OCI-LY1 (cell line): ENCODE measurements around the gene ZFYVE16.

Experiments
- H2AFZ ChIP-seq: fragments of 200-600 bp; sonication (generic), shearing (Covaris generic); 2 replicates; pipeline ENCODE4 v1.6.0; 2014; ENCODE audit warnings: antibody characterized with exemption, mild to moderate bottlenecking, low read length
- H3F3A ChIP-seq: fragments of 200-600 bp; sonication (generic), shearing (Covaris generic); 2 replicates; pipeline ENCODE4 v1.6.0; 2014; ENCODE audit warnings: mild to moderate bottlenecking, antibody characterized with exemption, low read length, moderate library complexity; ENCODE audit not compliant: insufficient read depth
- H3K27ac ChIP-seq: fragments of 200-600 bp; sonication (generic); 2 replicates; pipeline ENCODE4 v1.5.1; 2014; ENCODE audit warnings: low read length, mixed run types, mild to moderate bottlenecking, low read depth; ENCODE audit not compliant: poor library complexity, severe bottlenecking
- H3K27me3 ChIP-seq: fragments of 200-600 bp; sonication (generic); 2 replicates; pipeline ENCODE4 v1.6.0; 2014; ENCODE audit warnings: antibody characterized with exemption, mild to moderate bottlenecking, low read length, moderate library complexity; ENCODE audit not compliant: insufficient read depth
- H3K36me3 ChIP-seq: fragments of 200-600 bp; sonication (generic); 2 replicates; pipeline ENCODE4 v1.6.1; 2014; ENCODE audit warnings: mild to moderate bottlenecking, antibody characterized with exemption, low read length, moderate library complexity, mixed read lengths; ENCODE audit not compliant: insufficient read depth
- H3K4me1 ChIP-seq: fragments of 200-600 bp; sonication (generic); 2 replicates; pipeline ENCODE4 v1.5.1; 2014; ENCODE audit warnings: mild to moderate bottlenecking, low read length, moderate library complexity; ENCODE audit not compliant: insufficient read depth, severe bottlenecking
- H3K4me2 ChIP-seq: fragments of 200-600 bp; sonication (generic), shearing (Covaris generic); 2 replicates; pipeline ENCODE4 v1.6.1; 2014; ENCODE audit warnings: low read length
- H3K4me3 ChIP-seq: fragments of 200-600 bp; sonication (generic); 2 replicates; pipeline ENCODE4 v1.5.1; 2014; ENCODE audit warnings: low read length, low read depth, mild to moderate bottlenecking, mixed read lengths; ENCODE audit not compliant: poor library complexity, severe bottlenecking
- H3K79me2 ChIP-seq: fragments of 200-600 bp; shearing (Covaris generic); 2 replicates; pipeline ENCODE4 v1.6.1; 2016; ENCODE audit warnings: mixed run types, low read length, mixed read lengths; ENCODE audit not compliant: insufficient read depth
- H3K9ac ChIP-seq: fragments of 200-600 bp; sonication (generic), shearing (Covaris generic); 2 replicates; pipeline ENCODE4 v1.6.1; 2014; ENCODE audit warnings: mild to moderate bottlenecking, low read length, mixed read lengths
- H3K9me2 ChIP-seq: fragments of 200-600 bp; sonication (generic), shearing (Covaris generic); 2 replicates; pipeline ENCODE4 v1.6.1; 2014; ENCODE audit warnings: low read depth, mild to moderate bottlenecking, low read length, mixed read lengths
- H3K9me3 ChIP-seq: fragments of 200-600 bp; shearing (Covaris generic); 2 replicates; pipeline ENCODE4 v1.6.1; 2014; ENCODE audit warnings: low read length, mixed read lengths
- H4K20me1 ChIP-seq: fragments of 200-600 bp; sonication (generic), shearing (Covaris generic); 2 replicates; pipeline ENCODE4 v1.6.0; 2016; ENCODE audit warnings: mild to moderate bottlenecking, low read length; ENCODE audit not compliant: insufficient read depth
- EZH2 ChIP-seq: fragments of 200-600 bp; sonication (generic), shearing (Covaris generic); IDR thresholded peaks from 2 replicates; pipeline ENCODE4 v1.8.0; 2017; ENCODE audit warnings: borderline replicate concordance, mixed run types, mild to moderate bottlenecking, antibody characterized with exemption, low read length, moderate library complexity, mixed read lengths
- TF ChIP-seq, protein P1 (sequence below): fragments of 200-600 bp; sonication (generic), shearing (Covaris generic); IDR thresholded peaks from 2 replicates; pipeline ENCODE4 v1.5.1; 2017; ENCODE audit warnings: mild to moderate bottlenecking, antibody characterized with exemption, low read length, moderate library complexity, mixed read lengths

Gene ZFYVE16

DNA sequence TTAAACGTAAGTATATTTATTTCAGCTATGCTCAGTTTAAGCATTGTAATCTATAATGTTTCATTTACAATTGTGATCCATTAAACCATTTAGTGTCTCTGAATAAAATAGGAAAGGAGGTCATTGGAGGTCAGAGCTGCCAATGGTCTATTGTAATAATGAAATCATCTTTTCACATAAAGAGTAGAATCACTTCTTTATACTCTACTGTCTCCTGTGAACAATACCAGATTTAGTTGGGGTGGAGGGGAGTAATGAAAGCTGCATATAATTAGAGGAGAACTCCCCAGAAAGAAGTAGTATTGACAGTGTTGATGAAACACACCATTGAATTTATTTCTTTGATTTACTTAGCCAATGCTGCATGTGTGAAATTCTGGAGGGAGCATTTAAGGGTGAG is 35.1 kb upstream of the ZFYVE16 start:
- TF ChIP-seq, protein P1, sequence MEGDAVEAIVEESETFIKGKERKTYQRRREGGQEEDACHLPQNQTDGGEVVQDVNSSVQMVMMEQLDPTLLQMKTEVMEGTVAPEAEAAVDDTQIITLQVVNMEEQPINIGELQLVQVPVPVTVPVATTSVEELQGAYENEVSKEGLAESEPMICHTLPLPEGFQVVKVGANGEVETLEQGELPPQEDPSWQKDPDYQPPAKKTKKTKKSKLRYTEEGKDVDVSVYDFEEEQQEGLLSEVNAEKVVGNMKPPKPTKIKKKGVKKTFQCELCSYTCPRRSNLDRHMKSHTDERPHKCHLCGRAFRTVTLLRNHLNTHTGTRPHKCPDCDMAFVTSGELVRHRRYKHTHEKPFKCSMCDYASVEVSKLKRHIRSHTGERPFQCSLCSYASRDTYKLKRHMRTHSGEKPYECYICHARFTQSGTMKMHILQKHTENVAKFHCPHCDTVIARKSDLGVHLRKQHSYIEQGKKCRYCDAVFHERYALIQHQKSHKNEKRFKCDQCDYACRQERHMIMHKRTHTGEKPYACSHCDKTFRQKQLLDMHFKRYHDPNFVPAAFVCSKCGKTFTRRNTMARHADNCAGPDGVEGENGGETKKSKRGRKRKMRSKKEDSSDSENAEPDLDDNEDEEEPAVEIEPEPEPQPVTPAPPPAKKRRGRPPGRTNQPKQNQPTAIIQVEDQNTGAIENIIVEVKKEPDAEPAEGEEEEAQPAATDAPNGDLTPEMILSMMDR = no peak
- TF ChIP-seq EZH2 = no peak

DNA sequence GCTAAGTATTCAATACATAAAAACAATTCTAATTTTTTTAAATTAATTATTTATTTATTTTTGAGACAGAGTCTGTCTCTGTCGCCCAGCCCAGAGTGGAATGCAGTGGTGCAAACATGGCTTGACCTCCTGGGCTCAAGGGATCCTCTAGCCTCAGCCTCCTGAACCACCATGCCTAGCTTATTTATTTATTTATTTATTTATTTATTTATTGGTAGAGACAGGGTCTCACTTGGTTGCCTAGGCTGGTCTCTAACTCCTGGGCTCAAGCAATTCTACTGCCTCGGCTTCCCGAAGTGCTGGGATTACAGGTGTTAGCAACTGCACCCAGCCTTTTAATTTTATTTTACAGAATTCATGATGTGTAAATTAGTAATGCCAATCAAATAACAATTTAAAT is 33.7 kb upstream of the ZFYVE16 start:
- H4K20me1 ChIP-seq = no peaks in the 10 kb centered on the region
- no peaks in the 10 kb centered on the region for H3F3A ChIP-seq
- H3K27ac ChIP-seq = no peak overlapping the region
- H3K4me1 ChIP-seq = no peaks in the 10 kb centered on the region
- no peak for TF ChIP-seq EZH2
- TF ChIP-seq, protein P1 = no peak
- peaks cover 2% of the 10 kb centered on the region; the same call in 1 of the 2 replicates for H3K9me3 ChIP-seq
- no peak overlapping the region for H3K4me3 ChIP-seq
- no peaks in the 10 kb centered on the region for H3K79me2 ChIP-seq
- no peak overlapping the region for H2AFZ ChIP-seq
- no peaks in the 10 kb centered on the region for H3K9me2 ChIP-seq
- no peak overlapping the region for H3K9ac ChIP-seq
- H3K4me2 ChIP-seq = no peak overlapping the region
- no peaks in the 10 kb centered on the region for H3K36me3 ChIP-seq
- H3K27me3 ChIP-seq = no peaks in the 10 kb centered on the region

More for the DNA sequence above, 35.1 kb upstream of the ZFYVE16 start:
- no peak overlapping the region for H2AFZ ChIP-seq
- no peaks in the 10 kb centered on the region for H3F3A ChIP-seq
- H3K4me3 ChIP-seq = no peak overlapping the region
- no peaks in the 10 kb centered on the region for H3K27me3 ChIP-seq
- H3K27ac ChIP-seq = no peak overlapping the region
- H3K9me2 ChIP-seq = no peaks in the 10 kb centered on the region
- no peak overlapping the region for H3K4me2 ChIP-seq
- H3K4me1 ChIP-seq = no peaks in the 10 kb centered on the region
- H3K36me3 ChIP-seq = no peaks in the 10 kb centered on the region
- no peaks in the 10 kb centered on the region for H4K20me1 ChIP-seq
- H3K9me3 ChIP-seq = peaks cover 2% of the 10 kb centered on the region; the same call in 1 of the 2 replicates
- H3K9ac ChIP-seq = no peak overlapping the region
- H3K79me2 ChIP-seq = no peaks in the 10 kb centered on the region

DNA sequence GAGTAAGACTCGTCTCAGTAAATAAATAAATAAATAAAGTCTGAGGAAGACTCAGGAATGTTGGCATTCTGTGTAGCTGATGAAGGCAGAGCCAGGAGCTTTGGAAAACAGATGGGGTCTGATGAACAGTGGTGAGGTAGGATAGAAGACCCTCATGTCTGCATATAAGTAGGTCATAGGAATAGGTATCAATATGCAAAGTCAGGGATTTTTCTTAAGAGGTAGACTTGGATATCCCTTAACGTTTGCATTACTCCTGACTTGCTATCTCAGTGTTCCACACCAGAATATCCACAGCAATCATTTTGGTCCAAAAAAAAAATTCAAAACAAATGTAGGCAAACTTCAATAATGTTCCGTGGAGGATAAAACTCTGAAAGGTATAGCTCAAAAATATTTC is 31.3 kb upstream of the ZFYVE16 start:
- H2AFZ ChIP-seq = no peak overlapping the region
- no peak overlapping the region for H3K4me3 ChIP-seq
- no peak overlapping the region for H3K27ac ChIP-seq
- peaks cover 2% of the 10 kb centered on the region; the same call in 1 of the 2 replicates for H3K9me3 ChIP-seq
- H3K4me2 ChIP-seq = no peak overlapping the region
- no peaks in the 10 kb centered on the region for H3K36me3 ChIP-seq
- H3F3A ChIP-seq = no peaks in the 10 kb centered on the region
- H3K4me1 ChIP-seq = no peaks in the 10 kb centered on the region
- no peaks in the 10 kb centered on the region for H4K20me1 ChIP-seq
- TF ChIP-seq, protein P1 = no peak
- no peak for TF ChIP-seq EZH2
- no peak overlapping the region for H3K9ac ChIP-seq
- H3K9me2 ChIP-seq = no peaks in the 10 kb centered on the region
- H3K27me3 ChIP-seq = no peaks in the 10 kb centered on the region
- no peaks in the 10 kb centered on the region for H3K79me2 ChIP-seq
